SK-N-SH treated with all-trans-retinoic acid at 6 μM for 48 hours (cell line): ENCODE data around the gene DNAH8.

Source experiments
- ARNTL ChIP-seq: fragments of 450-650 bp; formaldehyde crosslinking; IDR thresholded peaks from 2 replicates; pipeline ENCODE4 v1.5.0; 2020; ENCODE audit warnings: low read depth, mild to moderate bottlenecking, moderate library complexity, borderline replicate concordance
- BACH2 ChIP-seq: fragments of 250-450 bp; sonication (Bioruptor Pico); IDR thresholded peaks from 2 replicates; pipeline ENCODE4 v1.9.0; 2021; ENCODE audit warnings: mild to moderate bottlenecking, borderline replicate concordance
- CSDC2 ChIP-seq: fragments of 250-450 bp; sonication (Bioruptor Pico); IDR thresholded peaks from 2 replicates; pipeline ENCODE4 v1.5.0; 2020; ENCODE audit warnings: mild to moderate bottlenecking, moderate library complexity
- OSR1 ChIP-seq: fragments of 250-450 bp; sonication (Bioruptor Pico); IDR thresholded peaks from 2 replicates; pipeline ENCODE4 v1.8.0; 2022; ENCODE audit warnings: moderate library complexity, mild to moderate bottlenecking, inconsistent platforms
- PATZ1 ChIP-seq: fragments of 250-450 bp; sonication (Bioruptor Pico); IDR thresholded peaks from 2 replicates; pipeline ENCODE4 v1.8.0; 2020; ENCODE audit warnings: mild to moderate bottlenecking, moderate library complexity, borderline replicate concordance
- POU6F1 ChIP-seq: fragments of 250-450 bp; sonication (Bioruptor Pico); IDR thresholded peaks from 2 replicates; pipeline ENCODE4 v1.8.0; 2021; ENCODE audit warnings: low read depth, mild to moderate bottlenecking, moderate library complexity, borderline replicate concordance
- PPARA ChIP-seq: fragments of 250-450 bp; sonication (Bioruptor Pico); IDR thresholded peaks from 2 replicates; pipeline ENCODE4 v1.5.0; 2020; ENCODE audit warnings: mild to moderate bottlenecking, borderline replicate concordance
- RARB ChIP-seq: fragments of 250-450 bp; sonication (Bioruptor Pico); IDR thresholded peaks from 2 replicates; pipeline ENCODE4 v1.8.0; 2021; ENCODE audit warnings: mild to moderate bottlenecking, moderate library complexity
- ZFP3 ChIP-seq: fragments of 250-450 bp; sonication (Bioruptor Pico); IDR thresholded peaks from 2 replicates; pipeline ENCODE4 v1.5.0; 2020; ENCODE audit warnings: mild to moderate bottlenecking, moderate library complexity
- TF ChIP-seq, protein P1 (sequence below): fragments of 250-450 bp; sonication (Bioruptor Pico); IDR thresholded peaks from 2 replicates; pipeline ENCODE4 v1.5.1; 2021; ENCODE audit warnings: mild to moderate bottlenecking, moderate library complexity

DNA sequence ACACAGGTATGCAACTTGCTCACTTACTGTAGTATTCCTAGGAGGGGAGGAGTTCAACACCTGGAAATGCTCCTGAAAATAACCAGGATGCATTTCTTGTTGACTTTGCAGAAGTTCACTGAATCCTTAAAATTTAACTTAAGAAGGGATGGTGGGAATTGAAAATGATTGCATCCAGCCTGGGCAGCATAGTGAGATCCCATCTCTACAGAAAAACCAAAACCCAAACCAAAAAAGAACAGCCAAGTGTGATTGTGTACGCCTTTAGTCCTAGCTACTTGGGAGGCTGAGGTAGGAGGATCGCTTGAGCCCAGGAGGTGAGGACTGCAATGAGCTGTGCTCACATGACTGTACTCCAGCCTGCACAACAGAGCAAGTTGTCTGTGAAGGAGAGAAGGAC is 1.7 kb downstream of the DNAH8 start:
- TF ChIP-seq RARB (CRISPR knock-in tag) (no peak), ZFP3 (no peak), PATZ1 (CRISPR knock-in tag) (no peak), PPARA (no peak), POU6F1 (no peak), OSR1 (CRISPR knock-in tag) (no peak), ARNTL (CRISPR knock-in tag) (no peak), CSDC2 (CRISPR knock-in tag) (no peak), BACH2 (CRISPR knock-in tag) (no peak)
- TF ChIP-seq, protein P1, sequence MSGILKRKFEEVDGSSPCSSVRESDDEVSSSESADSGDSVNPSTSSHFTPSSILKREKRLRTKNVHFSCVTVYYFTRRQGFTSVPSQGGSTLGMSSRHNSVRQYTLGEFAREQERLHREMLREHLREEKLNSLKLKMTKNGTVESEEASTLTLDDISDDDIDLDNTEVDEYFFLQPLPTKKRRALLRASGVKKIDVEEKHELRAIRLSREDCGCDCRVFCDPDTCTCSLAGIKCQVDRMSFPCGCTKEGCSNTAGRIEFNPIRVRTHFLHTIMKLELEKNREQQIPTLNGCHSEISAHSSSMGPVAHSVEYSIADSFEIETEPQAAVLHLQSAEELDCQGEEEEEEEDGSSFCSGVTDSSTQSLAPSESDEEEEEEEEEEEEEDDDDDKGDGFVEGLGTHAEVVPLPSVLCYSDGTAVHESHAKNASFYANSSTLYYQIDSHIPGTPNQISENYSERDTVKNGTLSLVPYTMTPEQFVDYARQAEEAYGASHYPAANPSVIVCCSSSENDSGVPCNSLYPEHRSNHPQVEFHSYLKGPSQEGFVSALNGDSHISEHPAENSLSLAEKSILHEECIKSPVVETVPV (CRISPR knock-in tag): no peak
